GM18861 (cell line): ENCODE data around the gene NNAT.

Experiments
- ATAC-seq: cut with Tn5 transposase; IDR thresholded peaks from one replicate; pipeline ENCODE4 v1.9.1; 2021; ENCODE audit not compliant: unreplicated experiment

The NNAT gene

DNA sequence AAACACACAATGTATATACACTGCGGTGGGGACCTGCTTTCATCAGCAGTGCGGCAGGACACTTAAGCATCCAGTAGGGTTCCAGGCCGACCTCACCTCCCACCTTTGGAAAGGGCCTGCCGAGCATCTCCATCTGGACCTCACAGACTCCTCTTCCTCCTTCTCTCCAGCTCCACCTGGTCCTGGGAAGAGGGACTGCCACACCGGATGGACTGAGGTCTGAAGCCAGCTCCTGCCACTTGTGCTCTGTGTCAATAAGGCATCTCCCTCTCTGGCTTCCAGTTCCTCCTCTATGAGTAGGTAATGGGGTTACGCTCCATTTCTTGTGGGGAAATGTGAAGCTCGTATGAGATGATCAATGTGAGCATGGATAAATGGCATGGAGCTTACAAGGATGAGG, 19.1 kb upstream of the NNAT start:
- ATAC-seq = no peak

- no peak for ATAC-seq
These were observed 18.4 kb upstream of the NNAT start for GRCh38 chr20:37502654-37503053.

GRCh38 chr20:37503256-37503927, 17.7 kb upstream of the NNAT start:
- ATAC-seq = no peak

- ATAC-seq = no peak
These were observed 16.5 kb upstream of the NNAT start for GRCh38 chr20:37504404-37505096.

GRCh38 chr20:37505263-37506151, 15.5 kb upstream of the NNAT start:
- no peak for ATAC-seq

DNA sequence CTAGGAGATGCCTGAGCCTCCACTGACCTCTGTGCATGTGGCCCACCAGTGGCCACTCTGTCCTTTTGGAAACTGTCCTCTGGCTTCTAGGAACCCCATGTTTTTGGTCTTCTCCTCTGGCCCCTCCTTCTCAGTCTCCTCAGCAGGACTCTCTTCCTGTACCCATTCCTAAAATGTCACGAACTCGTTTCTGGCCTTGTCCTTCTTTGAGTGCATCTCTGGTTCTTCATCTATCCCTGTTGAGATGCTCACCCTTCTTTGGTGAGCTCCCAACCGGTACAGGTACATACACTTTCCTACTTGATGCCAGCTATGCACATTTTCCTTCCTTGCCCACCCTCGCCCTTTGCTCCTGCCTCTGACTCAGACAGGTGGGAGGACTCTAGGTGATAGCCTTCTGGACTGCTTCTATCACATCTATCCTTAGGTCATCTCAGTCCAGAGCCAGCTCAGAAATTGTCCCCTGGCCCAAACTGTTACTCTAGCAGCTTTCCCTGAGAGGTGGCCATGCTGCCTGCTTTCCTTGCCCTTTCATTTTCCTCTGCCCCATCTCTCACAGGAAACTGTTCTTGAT, 14.8 kb upstream of the NNAT start:
- ATAC-seq = no peak

GRCh38 chr20:37510226-37510625, 10.8 kb upstream of the NNAT start:
- no peak for ATAC-seq

- ATAC-seq = no peak
These were observed 9.3 kb upstream of the NNAT start for GRCh38 chr20:37511610-37512275.

DNA sequence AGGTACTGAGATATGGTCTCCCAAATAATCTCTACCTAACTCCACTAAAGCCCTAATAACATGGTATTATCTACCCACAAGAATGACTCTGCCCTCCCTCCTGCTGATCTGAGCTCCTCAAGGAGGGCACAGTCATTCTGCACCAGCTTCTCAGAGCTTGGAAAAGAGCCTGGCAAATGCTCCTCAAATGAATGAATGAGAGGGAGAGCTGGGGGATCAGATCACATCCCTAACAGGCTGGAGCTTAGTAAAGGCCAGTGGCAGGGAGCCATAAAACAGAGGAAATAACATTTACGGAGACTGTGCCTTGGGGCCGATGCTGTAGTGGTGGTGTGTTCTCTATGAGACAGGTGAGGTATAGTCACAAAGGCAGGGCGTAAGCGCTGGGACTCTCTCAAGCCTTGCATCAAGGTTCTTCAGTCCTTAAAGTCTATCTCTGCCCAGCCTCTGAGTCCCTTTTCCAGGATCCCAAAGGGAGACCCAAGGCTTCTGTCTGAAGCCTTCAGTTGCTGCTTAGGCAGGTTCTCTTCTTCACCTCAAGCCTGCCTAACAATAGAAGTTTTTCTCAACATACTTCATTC, 7.2 kb upstream of the NNAT start:
- no peak for ATAC-seq

DNA sequence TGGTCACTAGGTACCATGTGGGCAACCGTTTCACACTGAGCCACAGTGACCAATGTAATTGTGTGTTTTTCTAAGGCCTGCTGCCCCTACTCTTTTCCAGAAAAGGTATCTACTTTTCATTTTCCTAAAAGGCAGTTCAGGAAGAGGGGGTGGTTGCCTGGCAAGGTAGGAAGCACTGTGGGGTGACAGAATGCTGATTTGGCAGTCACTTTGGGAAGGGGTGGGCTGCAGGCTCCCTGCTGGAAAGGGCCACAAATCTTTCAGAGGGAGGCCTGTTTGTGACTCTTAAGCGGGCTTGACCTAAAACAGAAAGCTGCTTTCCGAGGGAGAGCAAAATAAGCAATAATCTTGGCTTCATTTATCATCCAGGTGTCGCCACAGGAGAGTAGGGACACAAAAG, 5.2 kb upstream of the NNAT start:
- no peak for ATAC-seq

- no peak for ATAC-seq
These were observed 4.0 kb upstream of the NNAT start for GRCh38 chr20:37516811-37517750.

DNA sequence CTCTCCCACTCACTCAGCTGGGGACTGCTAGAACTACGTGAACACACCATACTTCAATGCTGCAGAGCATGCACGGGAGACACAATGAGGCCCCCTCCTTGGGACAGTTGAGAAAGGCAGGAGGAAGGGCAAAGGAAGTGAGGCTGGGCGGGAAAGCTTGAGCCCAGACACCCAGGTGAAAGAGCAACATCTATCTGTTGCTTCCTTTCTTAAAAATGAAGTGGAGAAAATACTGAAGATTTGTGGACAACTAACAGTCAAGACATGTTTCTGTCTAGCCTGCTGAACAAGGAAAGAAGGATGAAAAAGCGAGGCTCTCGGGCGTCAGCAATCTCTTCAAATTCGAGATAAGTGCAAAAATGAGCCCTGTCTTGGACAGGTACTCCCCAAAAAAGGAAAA, 3.0 kb upstream of the NNAT start:
- no peak for ATAC-seq

GRCh38 chr20:37518606-37519507, 2.2 kb upstream of the NNAT start:
- ATAC-seq = no peak

GRCh38 chr20:37519508-37520418, 1.3 kb upstream of the NNAT start:
- ATAC-seq = no peak

GRCh38 chr20:37520419-37520955, 563 bp upstream of the NNAT start:
- no peak for ATAC-seq

DNA sequence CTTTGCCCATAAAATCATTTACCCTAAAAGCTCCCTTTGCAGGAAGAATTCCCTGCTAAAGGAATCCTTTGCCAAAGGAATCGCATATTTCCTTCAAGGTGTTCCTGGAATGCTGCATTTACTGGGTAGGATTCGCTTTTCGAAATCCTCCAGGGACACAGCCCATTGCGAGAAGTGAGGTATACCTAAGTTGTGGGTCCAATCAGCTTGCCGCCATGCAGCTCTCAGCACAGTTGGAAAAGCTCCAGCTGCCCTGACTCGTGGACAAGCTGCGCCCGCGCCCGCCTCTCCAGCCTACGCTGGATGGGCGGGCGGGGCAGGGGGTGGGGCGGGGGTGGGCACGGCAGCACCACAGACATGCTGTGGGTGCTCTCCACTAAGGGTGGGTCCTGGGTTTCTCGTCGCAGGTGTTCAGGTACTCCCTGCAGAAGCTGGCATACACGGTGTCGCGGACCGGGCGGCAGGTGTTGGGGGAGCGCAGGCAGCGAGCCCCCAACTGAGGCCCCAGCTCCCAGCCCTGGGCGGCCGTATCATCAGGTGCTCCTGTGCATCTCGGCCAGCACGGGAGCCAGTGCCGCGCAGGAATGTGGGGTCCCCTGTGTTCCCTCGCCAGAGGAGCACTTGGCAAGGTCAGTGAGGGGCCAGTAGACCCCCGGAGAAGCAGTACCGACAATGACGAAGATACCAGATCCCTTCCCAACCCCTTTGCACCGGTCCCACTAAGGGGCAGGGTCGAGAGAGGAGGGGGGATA, 1.4 kb downstream of the NNAT start:
- no peak for ATAC-seq

DNA sequence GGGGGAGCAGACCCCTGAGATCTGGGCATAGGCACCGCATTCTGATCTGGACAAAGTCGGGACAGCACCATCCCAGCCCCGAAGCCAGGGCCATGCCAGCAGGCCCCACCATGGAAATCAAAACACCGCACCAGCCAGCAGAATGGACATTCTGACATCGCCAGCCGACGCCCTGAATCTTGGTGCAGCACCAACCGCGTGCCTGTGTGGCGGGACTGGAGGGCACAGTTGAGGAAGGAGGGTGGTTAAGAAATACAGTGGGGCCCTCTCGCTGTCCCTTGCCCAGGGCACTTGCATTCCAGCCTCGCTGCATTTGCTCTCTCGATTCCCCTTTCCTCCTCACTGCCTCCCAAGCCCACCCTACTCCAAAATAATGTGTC, 2.0 kb downstream of the NNAT start:
- no peak for ATAC-seq
